DND-41 (cell line): ENCODE data around the gene CACNA1F.

Source experiments
- EZH2 ChIP-seq: IDR thresholded peaks from 3 replicates; pipeline ENCODE4 v1.6.1; 2012; ENCODE audit warnings: borderline replicate concordance, low read depth, mild to moderate bottlenecking, moderate library complexity, low read length, inconsistent platforms; ENCODE audit not compliant: severe bottlenecking
- TF ChIP-seq, protein P1 (sequence below): IDR thresholded peaks from 2 replicates; pipeline ENCODE4 v1.5.1; 2012; ENCODE audit warnings: borderline replicate concordance, low read length, moderate library complexity, mild to moderate bottlenecking; ENCODE audit not compliant: poor library complexity, severe bottlenecking; ENCODE audit errors: extremely low read depth

DNA sequence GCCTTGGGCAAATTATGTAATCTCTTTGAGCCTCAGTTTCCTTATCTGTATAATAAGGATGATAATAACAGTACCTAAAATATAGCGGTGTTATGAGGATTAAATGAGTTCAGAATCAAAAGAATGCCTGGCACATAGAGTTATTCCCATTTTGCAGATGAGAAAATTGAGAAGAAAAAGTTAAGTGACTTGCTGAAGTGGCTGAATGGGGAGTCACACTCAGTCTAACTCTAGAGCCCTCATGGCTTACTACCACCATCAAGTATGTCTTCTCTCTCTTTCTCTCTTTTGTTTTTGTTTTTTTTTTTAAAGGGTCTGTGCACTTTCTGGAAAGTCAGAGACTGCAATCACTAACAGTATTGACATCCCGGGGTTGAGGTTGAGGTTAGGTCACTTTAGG lies 615 bp downstream of the CACNA1F start:
- TF ChIP-seq, protein P1, sequence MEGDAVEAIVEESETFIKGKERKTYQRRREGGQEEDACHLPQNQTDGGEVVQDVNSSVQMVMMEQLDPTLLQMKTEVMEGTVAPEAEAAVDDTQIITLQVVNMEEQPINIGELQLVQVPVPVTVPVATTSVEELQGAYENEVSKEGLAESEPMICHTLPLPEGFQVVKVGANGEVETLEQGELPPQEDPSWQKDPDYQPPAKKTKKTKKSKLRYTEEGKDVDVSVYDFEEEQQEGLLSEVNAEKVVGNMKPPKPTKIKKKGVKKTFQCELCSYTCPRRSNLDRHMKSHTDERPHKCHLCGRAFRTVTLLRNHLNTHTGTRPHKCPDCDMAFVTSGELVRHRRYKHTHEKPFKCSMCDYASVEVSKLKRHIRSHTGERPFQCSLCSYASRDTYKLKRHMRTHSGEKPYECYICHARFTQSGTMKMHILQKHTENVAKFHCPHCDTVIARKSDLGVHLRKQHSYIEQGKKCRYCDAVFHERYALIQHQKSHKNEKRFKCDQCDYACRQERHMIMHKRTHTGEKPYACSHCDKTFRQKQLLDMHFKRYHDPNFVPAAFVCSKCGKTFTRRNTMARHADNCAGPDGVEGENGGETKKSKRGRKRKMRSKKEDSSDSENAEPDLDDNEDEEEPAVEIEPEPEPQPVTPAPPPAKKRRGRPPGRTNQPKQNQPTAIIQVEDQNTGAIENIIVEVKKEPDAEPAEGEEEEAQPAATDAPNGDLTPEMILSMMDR = no peak
- TF ChIP-seq EZH2 = no peak
